ENCODE results near the gene RNF220. TPM values are rescaled to one million over a fixed set of nuclear protein-coding genes. Genes with fewer than 3 reads are reported as not detected.

The RNF220 gene
- total RNA-seq, 1 experiment from 2014 or later: 66.6 TPM

GRCh38 chr1:44544960-44545359, 139.9 kb downstream of the RNF220 start:
- BruUV-seq (replicated peaks): no TSS peak
- TF ChIP-seq EZH2phosphoT487 (IDR thresholded peaks at IDR 0.05; ENCODE audit: borderline replicate concordance, low read length) (no peak), CTCF (conservative IDR thresholded peaks at IDR 0.05; ENCODE audit: low read depth, low read length) (no peak), EZH2 (IDR thresholded peaks at IDR 0.05; ENCODE audit: low read length, unreplicated experiment) (no peak)
- Histone ChIP-seq H3K4me1 (ENCODE audit: insufficient read depth, low read length) (peaks cover 11% of the 10 kb centered on the region), H3K79me2 (ENCODE audit: low read length) (no peaks in the 10 kb centered on the region), H3K36me3 (ENCODE audit: low read depth, low read length) (no peaks in the 10 kb centered on the region), H3K27me3 (ENCODE audit: low read length) (no peaks in the 10 kb centered on the region), H3F3A (ENCODE audit: low read length, unreplicated experiment) (no peaks in the 10 kb centered on the region), H3K9me3 (ENCODE audit: low read length) (no peaks in the 10 kb centered on the region), H3K9me2 (replicated peaks; ENCODE audit: low read length) (no peaks in the 10 kb centered on the region), H4K20me1 (ENCODE audit: low read length) (no peaks in the 10 kb centered on the region), H3K9ac (ENCODE audit: low read length) (no peak overlapping the region), H3K4me3 (ENCODE audit: low read length) (no peak overlapping the region), H3K27ac (ENCODE audit: low read length) (no peak overlapping the region), H2AFZ (ENCODE audit: low read length) (no peak overlapping the region), H3K4me2 (ENCODE audit: low read length) (no peak overlapping the region)
- intact Hi-C loops (cut with micrococcal nuclease): no loop called here
- no peak for DNase-seq
- ATAC-seq: no peak
- CTCF ChIA-PET: no interaction called here
- POLR2A ChIA-PET (ENCODE audit: unreplicated experiment): no interaction called here

- Histone ChIP-seq H4K20me1 (ENCODE audit: low read length) (no peaks in the 10 kb centered on the region), H3K4me1 (ENCODE audit: insufficient read depth, low read length) (peaks cover 11% of the 10 kb centered on the region), H3K4me2 (ENCODE audit: low read length) (0 out of 2 replicates have a peak overlapping the region, but pooled peaks have one; percentile 3), H3K79me2 (ENCODE audit: low read length) (no peaks in the 10 kb centered on the region), H3K36me3 (ENCODE audit: low read depth, low read length) (no peaks in the 10 kb centered on the region), H3K27me3 (ENCODE audit: low read length) (no peaks in the 10 kb centered on the region), H3K4me3 (ENCODE audit: low read length) (no peak overlapping the region), H3K27ac (ENCODE audit: low read length) (no peak overlapping the region), H3F3A (ENCODE audit: low read length, unreplicated experiment) (no peaks in the 10 kb centered on the region), H2AFZ (ENCODE audit: low read length) (peak overlapping the region; percentile 7; the same call in 1 of the 2 replicates), H3K9me3 (ENCODE audit: low read length) (no peaks in the 10 kb centered on the region), H3K9ac (ENCODE audit: low read length) (no peak overlapping the region), H3K9me2 (replicated peaks; ENCODE audit: low read length) (no peaks in the 10 kb centered on the region)
- peak; percentile 54 for DNase-seq
- peak; percentile 35 for ATAC-seq
- intact Hi-C loops (cut with micrococcal nuclease): no loop called here
- TF ChIP-seq CTCF (conservative IDR thresholded peaks at IDR 0.05; ENCODE audit: low read depth, low read length): no peak
- no peak for TF ChIP-seq EZH2phosphoT487 (IDR thresholded peaks at IDR 0.05; ENCODE audit: borderline replicate concordance, low read length)
- TF ChIP-seq EZH2 (IDR thresholded peaks at IDR 0.05; ENCODE audit: low read length, unreplicated experiment): no peak
- ChIA-PET CTCF (no interaction called here), POLR2A (ENCODE audit: unreplicated experiment) (no interaction called here)
- no TSS peak for BruUV-seq (replicated peaks)
Observed at GRCh38 chr1:44545961-44546360, 140.9 kb downstream of the RNF220 start.

- Histone ChIP-seq H3K4me3 (ENCODE audit: low read length) (no peak overlapping the region), H2AFZ (ENCODE audit: low read length) (peak overlapping the region; percentile 7; the same call in 1 of the 2 replicates), H3K4me1 (ENCODE audit: insufficient read depth, low read length) (peaks cover 11% of the 10 kb centered on the region), H3K9me2 (replicated peaks; ENCODE audit: low read length) (peaks cover under 1% of the 10 kb centered on the region; the same call in 1 of the 2 replicates), H3K79me2 (ENCODE audit: low read length) (no peaks in the 10 kb centered on the region), H3K27ac (ENCODE audit: low read length) (no peak overlapping the region), H3K4me2 (ENCODE audit: low read length) (0 out of 2 replicates have a peak overlapping the region, but pooled peaks have one; percentile 3), H3K9ac (ENCODE audit: low read length) (no peak overlapping the region), H3K9me3 (ENCODE audit: low read length) (no peaks in the 10 kb centered on the region), H4K20me1 (ENCODE audit: low read length) (no peaks in the 10 kb centered on the region), H3F3A (ENCODE audit: low read length, unreplicated experiment) (no peaks in the 10 kb centered on the region), H3K36me3 (ENCODE audit: low read depth, low read length) (no peaks in the 10 kb centered on the region), H3K27me3 (ENCODE audit: low read length) (no peaks in the 10 kb centered on the region)
- TF ChIP-seq CTCF (conservative IDR thresholded peaks at IDR 0.05; ENCODE audit: low read depth, low read length) (no peak), EZH2phosphoT487 (IDR thresholded peaks at IDR 0.05; ENCODE audit: borderline replicate concordance, low read length) (no peak), EZH2 (IDR thresholded peaks at IDR 0.05; ENCODE audit: low read length, unreplicated experiment) (no peak)
- POLR2A ChIA-PET (ENCODE audit: unreplicated experiment): no interaction called here
- BruUV-seq (replicated peaks): no TSS peak
- CTCF ChIA-PET: no interaction called here
- intact Hi-C loops (cut with micrococcal nuclease): no loop called here
- ATAC-seq (no peak), DNase-seq (no peak)
Observed at GRCh38 chr1:44546403-44547053, 141.5 kb downstream of the RNF220 start.
